H9 (cell line): ENCODE results near the gene IZUMO3. TPM values are rescaled to one million over a fixed set of nuclear protein-coding genes. Genes with fewer than 3 reads are reported as not detected.

Experiments used
- DNase-seq: peaks from one replicate; pipeline ENCODE4 v3.0.0-alpha.2; 2017
- H2AFZ ChIP-seq: one replicate; pipeline ENCODE4 v1.6.1; 2013; ENCODE audit warnings: mild to moderate bottlenecking, low read length, control low read depth, moderate library complexity
- H2AK5ac ChIP-seq: 2 replicates; pipeline ENCODE4 v1.6.1; 2013; ENCODE audit warnings: low read length, control low read depth, mixed read lengths; ENCODE audit not compliant: insufficient read length
- H2BK120ac ChIP-seq: one replicate; pipeline ENCODE4 v1.6.1; 2013; ENCODE audit warnings: low read depth, mild to moderate bottlenecking, low read length, control low read depth, inconsistent platforms; ENCODE audit not compliant: poor library complexity, severe bottlenecking
- H2BK12ac ChIP-seq: 2 replicates; pipeline ENCODE4 v1.6.1; 2013; ENCODE audit warnings: low read length, control low read depth, mixed read lengths, low read depth; ENCODE audit not compliant: insufficient read length
- H2BK15ac ChIP-seq: 2 replicates; pipeline ENCODE4 v1.6.1; 2013; ENCODE audit warnings: low read depth, low read length, control low read depth
- H2BK20ac ChIP-seq: one replicate; pipeline ENCODE4 v1.6.1; 2013; ENCODE audit warnings: low read depth, mild to moderate bottlenecking, low read length, control low read depth, inconsistent platforms; ENCODE audit not compliant: poor library complexity, severe bottlenecking
- H2BK5ac ChIP-seq: 2 replicates; pipeline ENCODE4 v1.6.1; 2013; ENCODE audit warnings: low read length, control low read depth, mixed read lengths; ENCODE audit not compliant: insufficient read length
- H3K14ac ChIP-seq: 2 replicates; pipeline ENCODE4 v1.6.1; 2013; ENCODE audit warnings: low read length, control low read depth; ENCODE audit not compliant: insufficient read depth
- H3K18ac ChIP-seq: 2 replicates; pipeline ENCODE4 v1.6.1; 2013; ENCODE audit warnings: low read depth, mild to moderate bottlenecking, mixed read lengths, low read length, control low read depth; ENCODE audit not compliant: insufficient read length
- H3K23ac ChIP-seq: 2 replicates; pipeline ENCODE4 v1.6.1; 2013; ENCODE audit warnings: low read length, control low read depth, mixed read lengths, low read depth; ENCODE audit not compliant: insufficient read length
- H3K23me2 ChIP-seq: 2 replicates; pipeline ENCODE4 v1.6.1; 2013; ENCODE audit warnings: low read depth, mild to moderate bottlenecking, mixed read lengths, low read length, control low read depth; ENCODE audit not compliant: insufficient read length, poor library complexity, severe bottlenecking
- H3K27ac ChIP-seq: 2 replicates; pipeline ENCODE4 v1.5.1; 2013; ENCODE audit warnings: low read length, control low read depth, mixed read lengths, low read depth; ENCODE audit not compliant: insufficient read length
- H3K27me3 ChIP-seq: 2 replicates; pipeline ENCODE4 v1.6.1; 2013; ENCODE audit warnings: low read length, control low read depth, inconsistent platforms; ENCODE audit not compliant: insufficient read depth
- H3K4ac ChIP-seq: 2 replicates; pipeline ENCODE4 v1.6.1; 2013; ENCODE audit warnings: low read depth, mild to moderate bottlenecking, control low read depth, inconsistent platforms, low read length, moderate library complexity
- H3K4me1 ChIP-seq: 2 replicates; pipeline ENCODE4 v1.6.1; 2013; ENCODE audit warnings: low read length, control low read depth, inconsistent platforms; ENCODE audit not compliant: insufficient read depth
- H3K4me2 ChIP-seq: 2 replicates; pipeline ENCODE4 v1.6.1; 2013; ENCODE audit warnings: low read length, control low read depth, mixed read lengths; ENCODE audit not compliant: insufficient read length, insufficient read depth
- H3K56ac ChIP-seq: 2 replicates; pipeline ENCODE4 v1.6.1; 2013; ENCODE audit warnings: low read depth, mild to moderate bottlenecking, mixed read lengths, low read length, control low read depth; ENCODE audit not compliant: insufficient read length
- H3K79me1 ChIP-seq: 2 replicates; pipeline ENCODE4 v1.6.1; 2013; ENCODE audit warnings: low read depth, mild to moderate bottlenecking, moderate library complexity, low read length, control low read depth, inconsistent platforms; ENCODE audit not compliant: insufficient read depth, poor library complexity, severe bottlenecking
- H3K79me2 ChIP-seq: 2 replicates; pipeline ENCODE4 v1.6.1; 2013; ENCODE audit warnings: low read length, control low read depth, inconsistent platforms; ENCODE audit not compliant: insufficient read depth
- H3K9ac ChIP-seq: 2 replicates; pipeline ENCODE4 v1.6.1; 2013; ENCODE audit warnings: low read length, control low read depth, mixed read lengths; ENCODE audit not compliant: insufficient read length; ENCODE audit errors: extremely low read depth
- H3K9me3 ChIP-seq: one replicate; pipeline ENCODE4 v1.6.1; 2013; ENCODE audit warnings: low read depth, low read length, inconsistent platforms; ENCODE audit not compliant: control insufficient read depth
- H3T11ph ChIP-seq: one replicate; pipeline ENCODE4 v1.6.1; 2013; ENCODE audit warnings: mild to moderate bottlenecking, low read length, control low read depth, inconsistent platforms
- H4K20me1 ChIP-seq: one replicate; pipeline ENCODE4 v1.6.1; 2013; ENCODE audit not compliant: control insufficient read depth, insufficient read length, insufficient read depth
- H4K5ac ChIP-seq: 2 replicates; pipeline ENCODE4 v1.6.1; 2013; ENCODE audit warnings: low read depth, mild to moderate bottlenecking, mixed read lengths, low read length, control low read depth; ENCODE audit not compliant: insufficient read length
- H4K8ac ChIP-seq: replicated peaks from 2 replicates; pipeline ENCODE4 v1.6.1; 2013; ENCODE audit warnings: low read length, control low read depth, mixed read lengths, low read depth; ENCODE audit not compliant: insufficient read length
- H4K91ac ChIP-seq: 2 replicates; pipeline ENCODE4 v1.6.1; 2013; ENCODE audit warnings: low read depth, mild to moderate bottlenecking, moderate library complexity, mixed read lengths, low read length, control low read depth; ENCODE audit not compliant: insufficient read length
- H3K27ac Mint-ChIP-seq, 3 experiments: 2 replicates in 2 of 3; 3 replicates in 1 of 3; pipeline ENCODE4 v1.8.0; 2020 to 2021; ENCODE audit warnings: mixed read lengths in 3 of 3, mild to moderate bottlenecking in 1 of 3, moderate library complexity in 1 of 3
- H3K27me3 Mint-ChIP-seq: 2 replicates; pipeline ENCODE4 v1.8.0; 2021; ENCODE audit warnings: low read depth, mild to moderate bottlenecking, moderate library complexity, mixed read lengths
- H3K36me3 Mint-ChIP-seq, 3 experiments: 2 replicates in 2 of 3; 3 replicates in 1 of 3; pipeline ENCODE4 v1.8.0; 2020 to 2021; ENCODE audit warnings: low read depth in 3 of 3, mixed read lengths in 3 of 3; ENCODE audit not compliant: insufficient read depth in 1 of 3
- H3K4me1 Mint-ChIP-seq, 2 experiments: 2 replicates each; pipeline ENCODE4 v1.8.0; 2020; ENCODE audit warnings: mixed read lengths in 2 of 2
- H3K4me3 Mint-ChIP-seq, 2 experiments: 2 replicates in 1 of 2; 3 replicates in 1 of 2; pipeline ENCODE4 v1.8.0; 2020 to 2021; ENCODE audit warnings: mild to moderate bottlenecking in 2 of 2, mixed read lengths in 2 of 2, moderate library complexity in 1 of 2
- H3K9me3 Mint-ChIP-seq, 2 experiments: 2 replicates in 1 of 2; 3 replicates in 1 of 2; pipeline ENCODE4 v1.8.0; 2020; ENCODE audit warnings: mild to moderate bottlenecking in 2 of 2, mixed read lengths in 2 of 2, moderate library complexity in 1 of 2
- CTCF ChIP-seq: fragments of 200-600 bp; sonication (generic); conservative IDR thresholded peaks from 3 replicates; pipeline ENCODE4 v1.8.0; 2021; ENCODE audit warnings: antibody characterized with exemption, mild to moderate bottlenecking
- WGBS: extraction: QIAGEN DNeasy Blood & Tissue Kit; methylation state at CpG from one replicate; pipeline ENCODE4 v1.1.7; 2013; ENCODE audit warnings: missing lambda C conversion rate, low lambda C conversion rate, mixed read lengths; ENCODE audit not compliant: insufficient read length; ENCODE audit errors: extremely low coverage; 5-methylcytosine and 5-hydroxymethylcytosine counted together
- total RNA-seq: library from RNA; stranded (reverse); gene quantifications from 2 replicates; pipeline ENCODE4 v1.2.1, GENCODE V29; 2021

IZUMO3 gene
- total RNA-seq, 1 experiment from 2014 or later, result not detected

- Mint-ChIP-seq H3K9me3 (peaks cover 21 to 23% of the 10 kb centered on the region in 2 experiments), H3K27me3 (no peaks in the 10 kb centered on the region), H3K27ac (no peak overlapping the region), H3K36me3 (peaks cover 5 to 15% (median 7%) of the 10 kb centered on the region in 3 experiments; a peak in 6 of 7 replicates), H3K4me1 (peaks cover 15 to 17% of the 10 kb centered on the region in 2 experiments), H3K4me3 (no peak overlapping the region)
- H3K9ac ChIP-seq, result no peak overlapping the region
- H4K20me1 ChIP-seq, result no peaks in the 10 kb centered on the region
- H3K4me2 ChIP-seq, result no peak overlapping the region
- H2AFZ ChIP-seq, result no peak overlapping the region
- H2BK5ac ChIP-seq, result no peak overlapping the region
- H2BK12ac ChIP-seq, result no peak overlapping the region
- no peaks in the 10 kb centered on the region for H3K79me2 ChIP-seq
- no peak overlapping the region for H3T11ph ChIP-seq
- no peak overlapping the region for H2BK120ac ChIP-seq
- H3K56ac ChIP-seq, result no peak overlapping the region
- H2BK15ac ChIP-seq, result no peak overlapping the region
- H2AK5ac ChIP-seq, result no peak overlapping the region
- H3K27me3 ChIP-seq, result no peaks in the 10 kb centered on the region
- no peak overlapping the region for H2BK20ac ChIP-seq
- peaks cover 11% of the 10 kb centered on the region for H3K9me3 ChIP-seq
- H3K27ac ChIP-seq, result no peak overlapping the region
- no peak overlapping the region for H3K4ac ChIP-seq
- H3K4me1 ChIP-seq, result no peaks in the 10 kb centered on the region; the same call in 1 of the 2 replicates
- DNase-seq, result no peak
- no CpG with 5 or more reads among the region's 2 CpGs for WGBS
- H3K79me1 ChIP-seq, result no peaks in the 10 kb centered on the region
- no peak overlapping the region for H3K18ac ChIP-seq
- H3K14ac ChIP-seq, result no peak overlapping the region
- H3K23ac ChIP-seq, result no peak overlapping the region
- no peak for TF ChIP-seq CTCF
- H3K23me2 ChIP-seq, result no peaks in the 10 kb centered on the region
- H4K8ac ChIP-seq, result no peak overlapping the region
- H4K5ac ChIP-seq, result no peak overlapping the region
- H4K91ac ChIP-seq, result no peak overlapping the region
Measured at GRCh38 chr9:24587883-24588282, 42.2 kb upstream of the IZUMO3 start.
